SK-N-SH treated with all-trans-retinoic acid at 6 μM for 48 hours (cell line): ENCODE measurements around the gene EMX2.

Experiments
- ATAC-seq: fragments of 200-7000 bp; cut with Tn5 transposase; 3 replicates; pipeline ENCODE4 v1.9.1; 2020; ENCODE audit warnings: mild to moderate bottlenecking, moderate library complexity
- ARNTL ChIP-seq: fragments of 450-650 bp; formaldehyde crosslinking; IDR thresholded peaks from 2 replicates; pipeline ENCODE4 v1.5.0; 2020; ENCODE audit warnings: low read depth, mild to moderate bottlenecking, moderate library complexity, borderline replicate concordance
- BACH2 ChIP-seq: fragments of 250-450 bp; sonication (Bioruptor Pico); IDR thresholded peaks from 2 replicates; pipeline ENCODE4 v1.9.0; 2021; ENCODE audit warnings: mild to moderate bottlenecking, borderline replicate concordance
- CSDC2 ChIP-seq: fragments of 250-450 bp; sonication (Bioruptor Pico); IDR thresholded peaks from 2 replicates; pipeline ENCODE4 v1.5.0; 2020; ENCODE audit warnings: mild to moderate bottlenecking, moderate library complexity
- ESRRG ChIP-seq: fragments of 250-450 bp; sonication (Bioruptor Pico); IDR thresholded peaks from 2 replicates; pipeline ENCODE4 v1.6.1; 2021; ENCODE audit warnings: mild to moderate bottlenecking
- GLIS3 ChIP-seq: fragments of 250-450 bp; sonication (Bioruptor Pico); IDR thresholded peaks from 2 replicates; pipeline ENCODE4 v1.5.0; 2020; ENCODE audit warnings: mild to moderate bottlenecking, moderate library complexity
- ISL1 ChIP-seq: fragments of 250-450 bp; sonication (Bioruptor Pico); IDR thresholded peaks from 2 replicates; pipeline ENCODE4 v2.1.2; 2022; ENCODE audit warnings: mild to moderate bottlenecking, moderate library complexity
- OSR1 ChIP-seq: fragments of 250-450 bp; sonication (Bioruptor Pico); IDR thresholded peaks from 2 replicates; pipeline ENCODE4 v1.8.0; 2022; ENCODE audit warnings: moderate library complexity, mild to moderate bottlenecking, inconsistent platforms
- PPARA ChIP-seq: fragments of 250-450 bp; sonication (Bioruptor Pico); IDR thresholded peaks from 2 replicates; pipeline ENCODE4 v1.5.0; 2020; ENCODE audit warnings: mild to moderate bottlenecking, borderline replicate concordance
- RARB ChIP-seq: fragments of 250-450 bp; sonication (Bioruptor Pico); IDR thresholded peaks from 2 replicates; pipeline ENCODE4 v1.8.0; 2021; ENCODE audit warnings: mild to moderate bottlenecking, moderate library complexity
- SNAI2 ChIP-seq: fragments of 250-450 bp; sonication (Bioruptor Pico); IDR thresholded peaks from 2 replicates; pipeline ENCODE4 v1.5.0; 2020; ENCODE audit warnings: mild to moderate bottlenecking, moderate library complexity
- TCF4 ChIP-seq: fragments of 250-450 bp; sonication (Bioruptor Pico); IDR thresholded peaks from 2 replicates; pipeline ENCODE4 v1.8.0; 2021; ENCODE audit warnings: mild to moderate bottlenecking, moderate library complexity, borderline replicate concordance
- TOX ChIP-seq: fragments of 250-450 bp; sonication (Bioruptor Pico); IDR thresholded peaks from 2 replicates; pipeline ENCODE4 v1.8.0; 2021; ENCODE audit warnings: mild to moderate bottlenecking, moderate library complexity, borderline replicate concordance
- ZC3H10 ChIP-seq: fragments of 250-450 bp; sonication (Bioruptor Pico); IDR thresholded peaks from 2 replicates; pipeline ENCODE4 v1.5.1; 2021; ENCODE audit warnings: mild to moderate bottlenecking, moderate library complexity
- ZFP3 ChIP-seq: fragments of 250-450 bp; sonication (Bioruptor Pico); IDR thresholded peaks from 2 replicates; pipeline ENCODE4 v1.5.0; 2020; ENCODE audit warnings: mild to moderate bottlenecking, moderate library complexity
- ZFP30 ChIP-seq: fragments of 450-650 bp; formaldehyde crosslinking; IDR thresholded peaks from 2 replicates; pipeline ENCODE4 v1.5.0; 2022; ENCODE audit warnings: mild to moderate bottlenecking, moderate library complexity
- ZNF565 ChIP-seq: fragments of 450-650 bp; formaldehyde crosslinking; conservative IDR thresholded peaks from 2 replicates; pipeline ENCODE4 v1.5.0; 2020; ENCODE audit warnings: low read depth, mild to moderate bottlenecking, moderate library complexity
- ZNF70 ChIP-seq: fragments of 450-650 bp; formaldehyde crosslinking; IDR thresholded peaks from 2 replicates; pipeline ENCODE4 v1.5.0; 2020; ENCODE audit warnings: mild to moderate bottlenecking, moderate library complexity
- ZNF8 ChIP-seq: fragments of 450-650 bp; formaldehyde crosslinking; IDR thresholded peaks from 2 replicates; pipeline ENCODE4 v1.5.0; 2020; ENCODE audit warnings: mild to moderate bottlenecking, moderate library complexity
- TF ChIP-seq, protein P1 (sequence below): fragments of 250-450 bp; sonication (Bioruptor Pico); IDR thresholded peaks from 2 replicates; pipeline ENCODE4 v1.8.0; 2020; ENCODE audit warnings: mild to moderate bottlenecking, moderate library complexity, borderline replicate concordance
- TF ChIP-seq, protein P2 (sequence below): fragments of 250-450 bp; sonication (Bioruptor Pico); IDR thresholded peaks from 2 replicates; pipeline ENCODE4 v1.8.0; 2021; ENCODE audit warnings: low read depth, mild to moderate bottlenecking, moderate library complexity, borderline replicate concordance
- TF ChIP-seq, protein P3 (sequence below): fragments of 250-450 bp; sonication (Bioruptor Pico); IDR thresholded peaks from 2 replicates; pipeline ENCODE4 v1.5.1; 2020; ENCODE audit warnings: low read depth, mild to moderate bottlenecking, moderate library complexity
- TF ChIP-seq, protein P4 (sequence below): fragments of 250-450 bp; sonication (Bioruptor Pico); IDR thresholded peaks from 2 replicates; pipeline ENCODE4 v1.5.0; 2020; ENCODE audit warnings: mild to moderate bottlenecking, moderate library complexity
- TF ChIP-seq, protein P5 (sequence below): fragments of 250-450 bp; sonication (Bioruptor Pico); IDR thresholded peaks from 2 replicates; pipeline ENCODE4 v1.5.1; 2021; ENCODE audit warnings: mild to moderate bottlenecking, moderate library complexity

EMX2 gene

DNA sequence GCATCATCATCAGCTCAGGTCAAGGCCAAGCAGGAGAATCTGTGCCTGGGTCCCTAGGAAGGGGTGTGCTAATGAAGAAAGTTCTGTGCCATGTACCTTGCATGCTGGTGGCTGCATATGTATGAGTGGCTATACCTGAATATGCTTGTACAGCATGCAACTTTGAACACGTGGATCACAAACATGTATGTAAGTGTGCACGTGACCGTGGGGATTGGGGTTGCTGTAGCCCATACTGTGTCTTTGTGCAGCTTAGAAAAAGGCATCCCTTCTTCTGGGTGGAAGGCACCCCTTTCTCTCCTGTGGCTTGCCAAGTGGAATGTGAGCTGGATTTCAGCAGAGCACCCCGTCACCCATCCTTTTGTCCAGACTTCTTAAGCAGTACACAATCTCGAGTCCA, 13.8 kb downstream of the EMX2 start:
- TF ChIP-seq ARNTL (CRISPR knock-in tag) (no peak), ZC3H10 (no peak), TOX (CRISPR knock-in tag) (no peak), PPARA (no peak), ZFP30 (CRISPR knock-in tag) (no peak), GLIS3 (CRISPR knock-in tag) (no peak), BACH2 (CRISPR knock-in tag) (no peak), RARB (CRISPR knock-in tag) (no peak), ESRRG (CRISPR knock-in tag) (no peak), ZFP3 (CRISPR knock-in tag) (no peak), CSDC2 (CRISPR knock-in tag) (no peak), TCF4 (CRISPR knock-in tag) (no peak), ZNF565 (no peak), OSR1 (CRISPR knock-in tag) (no peak), ZNF70 (CRISPR knock-in tag) (no peak)
- TF ChIP-seq, protein P1, sequence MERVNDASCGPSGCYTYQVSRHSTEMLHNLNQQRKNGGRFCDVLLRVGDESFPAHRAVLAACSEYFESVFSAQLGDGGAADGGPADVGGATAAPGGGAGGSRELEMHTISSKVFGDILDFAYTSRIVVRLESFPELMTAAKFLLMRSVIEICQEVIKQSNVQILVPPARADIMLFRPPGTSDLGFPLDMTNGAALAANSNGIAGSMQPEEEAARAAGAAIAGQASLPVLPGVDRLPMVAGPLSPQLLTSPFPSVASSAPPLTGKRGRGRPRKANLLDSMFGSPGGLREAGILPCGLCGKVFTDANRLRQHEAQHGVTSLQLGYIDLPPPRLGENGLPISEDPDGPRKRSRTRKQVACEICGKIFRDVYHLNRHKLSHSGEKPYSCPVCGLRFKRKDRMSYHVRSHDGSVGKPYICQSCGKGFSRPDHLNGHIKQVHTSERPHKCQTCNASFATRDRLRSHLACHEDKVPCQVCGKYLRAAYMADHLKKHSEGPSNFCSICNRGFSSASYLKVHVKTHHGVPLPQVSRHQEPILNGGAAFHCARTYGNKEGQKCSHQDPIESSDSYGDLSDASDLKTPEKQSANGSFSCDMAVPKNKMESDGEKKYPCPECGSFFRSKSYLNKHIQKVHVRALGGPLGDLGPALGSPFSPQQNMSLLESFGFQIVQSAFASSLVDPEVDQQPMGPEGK = no peak
- TF ChIP-seq, protein P2, sequence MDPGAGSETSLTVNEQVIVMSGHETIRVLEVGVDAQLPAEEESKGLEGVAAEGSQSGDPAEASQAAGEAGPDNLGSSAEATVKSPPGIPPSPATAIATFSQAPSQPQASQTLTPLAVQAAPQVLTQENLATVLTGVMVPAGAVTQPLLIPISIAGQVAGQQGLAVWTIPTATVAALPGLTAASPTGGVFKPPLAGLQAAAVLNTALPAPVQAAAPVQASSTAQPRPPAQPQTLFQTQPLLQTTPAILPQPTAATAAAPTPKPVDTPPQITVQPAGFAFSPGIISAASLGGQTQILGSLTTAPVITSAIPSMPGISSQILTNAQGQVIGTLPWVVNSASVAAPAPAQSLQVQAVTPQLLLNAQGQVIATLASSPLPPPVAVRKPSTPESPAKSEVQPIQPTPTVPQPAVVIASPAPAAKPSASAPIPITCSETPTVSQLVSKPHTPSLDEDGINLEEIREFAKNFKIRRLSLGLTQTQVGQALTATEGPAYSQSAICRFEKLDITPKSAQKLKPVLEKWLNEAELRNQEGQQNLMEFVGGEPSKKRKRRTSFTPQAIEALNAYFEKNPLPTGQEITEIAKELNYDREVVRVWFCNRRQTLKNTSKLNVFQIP (CRISPR knock-in tag) = no peak
- TF ChIP-seq, protein P3, sequence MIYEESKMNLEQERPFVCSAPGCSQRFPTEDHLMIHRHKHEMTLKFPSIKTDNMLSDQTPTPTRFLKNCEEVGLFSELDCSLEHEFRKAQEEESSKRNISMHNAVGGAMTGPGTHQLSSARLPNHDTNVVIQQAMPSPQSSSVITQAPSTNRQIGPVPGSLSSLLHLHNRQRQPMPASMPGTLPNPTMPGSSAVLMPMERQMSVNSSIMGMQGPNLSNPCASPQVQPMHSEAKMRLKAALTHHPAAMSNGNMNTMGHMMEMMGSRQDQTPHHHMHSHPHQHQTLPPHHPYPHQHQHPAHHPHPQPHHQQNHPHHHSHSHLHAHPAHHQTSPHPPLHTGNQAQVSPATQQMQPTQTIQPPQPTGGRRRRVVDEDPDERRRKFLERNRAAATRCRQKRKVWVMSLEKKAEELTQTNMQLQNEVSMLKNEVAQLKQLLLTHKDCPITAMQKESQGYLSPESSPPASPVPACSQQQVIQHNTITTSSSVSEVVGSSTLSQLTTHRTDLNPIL (CRISPR knock-in tag) = no peak
- TF ChIP-seq, protein P4, sequence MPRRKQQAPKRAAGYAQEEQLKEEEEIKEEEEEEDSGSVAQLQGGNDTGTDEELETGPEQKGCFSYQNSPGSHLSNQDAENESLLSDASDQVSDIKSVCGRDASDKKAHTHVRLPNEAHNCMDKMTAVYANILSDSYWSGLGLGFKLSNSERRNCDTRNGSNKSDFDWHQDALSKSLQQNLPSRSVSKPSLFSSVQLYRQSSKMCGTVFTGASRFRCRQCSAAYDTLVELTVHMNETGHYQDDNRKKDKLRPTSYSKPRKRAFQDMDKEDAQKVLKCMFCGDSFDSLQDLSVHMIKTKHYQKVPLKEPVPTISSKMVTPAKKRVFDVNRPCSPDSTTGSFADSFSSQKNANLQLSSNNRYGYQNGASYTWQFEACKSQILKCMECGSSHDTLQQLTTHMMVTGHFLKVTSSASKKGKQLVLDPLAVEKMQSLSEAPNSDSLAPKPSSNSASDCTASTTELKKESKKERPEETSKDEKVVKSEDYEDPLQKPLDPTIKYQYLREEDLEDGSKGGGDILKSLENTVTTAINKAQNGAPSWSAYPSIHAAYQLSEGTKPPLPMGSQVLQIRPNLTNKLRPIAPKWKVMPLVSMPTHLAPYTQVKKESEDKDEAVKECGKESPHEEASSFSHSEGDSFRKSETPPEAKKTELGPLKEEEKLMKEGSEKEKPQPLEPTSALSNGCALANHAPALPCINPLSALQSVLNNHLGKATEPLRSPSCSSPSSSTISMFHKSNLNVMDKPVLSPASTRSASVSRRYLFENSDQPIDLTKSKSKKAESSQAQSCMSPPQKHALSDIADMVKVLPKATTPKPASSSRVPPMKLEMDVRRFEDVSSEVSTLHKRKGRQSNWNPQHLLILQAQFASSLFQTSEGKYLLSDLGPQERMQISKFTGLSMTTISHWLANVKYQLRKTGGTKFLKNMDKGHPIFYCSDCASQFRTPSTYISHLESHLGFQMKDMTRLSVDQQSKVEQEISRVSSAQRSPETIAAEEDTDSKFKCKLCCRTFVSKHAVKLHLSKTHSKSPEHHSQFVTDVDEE = no peak
- ATAC-seq = no peak

DNA sequence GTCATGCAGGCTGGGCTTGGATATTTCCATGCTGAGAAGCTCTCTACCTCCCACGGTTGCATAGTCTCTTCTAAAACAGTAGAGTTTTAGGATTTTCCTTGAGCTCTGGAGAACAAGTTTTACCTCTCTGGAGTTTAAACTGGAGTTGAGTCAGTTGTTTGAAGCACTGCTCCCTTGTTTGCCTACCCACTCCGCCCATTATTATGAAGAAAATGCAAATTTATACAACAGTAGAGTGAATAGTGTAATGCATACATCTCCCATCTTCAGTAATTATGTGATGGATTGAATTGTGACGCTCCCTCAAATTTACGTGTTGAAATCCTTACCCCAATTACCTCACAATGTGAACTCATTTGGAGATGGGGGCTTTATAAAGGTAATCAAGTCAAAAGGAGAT, 17.2 kb downstream of the EMX2 start:
- TF ChIP-seq ZFP30 (CRISPR knock-in tag) (no peak), CSDC2 (CRISPR knock-in tag) (no peak)

DNA sequence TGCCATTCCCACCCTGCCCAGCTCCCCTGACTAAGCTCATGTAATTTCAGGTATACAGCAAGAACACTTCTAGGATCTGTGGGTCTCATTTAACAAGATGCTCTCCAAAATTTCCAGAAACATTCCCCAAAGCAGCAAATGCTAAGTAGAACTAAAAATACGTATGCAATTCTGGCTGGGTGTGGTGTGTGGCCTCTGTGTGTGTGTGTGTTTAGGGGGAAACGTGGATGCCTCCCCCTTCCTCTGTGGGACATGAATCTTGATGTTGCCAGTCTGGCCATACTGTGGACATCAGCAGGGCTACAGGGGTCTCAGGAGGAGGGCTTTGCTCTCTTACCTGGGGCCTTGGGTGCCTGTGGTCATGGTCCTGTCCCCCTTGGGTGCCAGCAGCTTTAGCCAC, 18.4 kb downstream of the EMX2 start:
- TF ChIP-seq TOX (CRISPR knock-in tag) = no peak
- TF ChIP-seq, protein P5, sequence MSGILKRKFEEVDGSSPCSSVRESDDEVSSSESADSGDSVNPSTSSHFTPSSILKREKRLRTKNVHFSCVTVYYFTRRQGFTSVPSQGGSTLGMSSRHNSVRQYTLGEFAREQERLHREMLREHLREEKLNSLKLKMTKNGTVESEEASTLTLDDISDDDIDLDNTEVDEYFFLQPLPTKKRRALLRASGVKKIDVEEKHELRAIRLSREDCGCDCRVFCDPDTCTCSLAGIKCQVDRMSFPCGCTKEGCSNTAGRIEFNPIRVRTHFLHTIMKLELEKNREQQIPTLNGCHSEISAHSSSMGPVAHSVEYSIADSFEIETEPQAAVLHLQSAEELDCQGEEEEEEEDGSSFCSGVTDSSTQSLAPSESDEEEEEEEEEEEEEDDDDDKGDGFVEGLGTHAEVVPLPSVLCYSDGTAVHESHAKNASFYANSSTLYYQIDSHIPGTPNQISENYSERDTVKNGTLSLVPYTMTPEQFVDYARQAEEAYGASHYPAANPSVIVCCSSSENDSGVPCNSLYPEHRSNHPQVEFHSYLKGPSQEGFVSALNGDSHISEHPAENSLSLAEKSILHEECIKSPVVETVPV (CRISPR knock-in tag) = no peak
- TF ChIP-seq BACH2 (CRISPR knock-in tag) = no peak
- TF ChIP-seq ZNF8 (CRISPR knock-in tag) = no peak
- no peak for TF ChIP-seq ZNF70 (CRISPR knock-in tag)
- TF ChIP-seq ZC3H10 = no peak
- TF ChIP-seq ISL1 (CRISPR knock-in tag) = no peak
- no peak for TF ChIP-seq CSDC2 (CRISPR knock-in tag)
- TF ChIP-seq ESRRG (CRISPR knock-in tag) = no peak
- TF ChIP-seq SNAI2 (CRISPR knock-in tag) = no peak
- no peak for ATAC-seq

More for the DNA sequence above, 17.2 kb downstream of the EMX2 start:
- ATAC-seq = no peak
